ENCODE measurements around the gene ZNF726. TPM values are rescaled to one million over a fixed set of nuclear protein-coding genes. Genes with fewer than 3 reads are reported as not detected.

Gene ZNF726
- total RNA-seq, 2 experiments from 2014 or later: 19.1 to 20.7 TPM

DNA sequence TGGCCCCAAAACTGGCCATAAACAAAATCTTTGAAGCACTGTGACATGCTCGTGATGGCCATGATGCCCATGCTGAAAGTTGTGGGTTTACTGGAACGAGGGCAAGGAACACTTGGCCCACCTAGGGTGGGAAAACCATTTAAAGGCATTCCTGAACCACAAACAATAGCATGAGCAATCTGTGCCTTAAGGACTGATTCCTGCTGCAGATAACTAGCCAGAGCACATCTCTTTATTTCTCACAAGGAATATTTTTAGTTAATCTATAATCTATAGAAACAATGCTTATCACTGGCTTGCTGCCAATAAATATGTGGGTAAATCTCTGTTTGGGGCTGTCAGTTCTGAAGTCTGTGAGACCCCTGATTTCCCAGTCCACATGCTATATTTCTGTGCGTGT, 10.3 kb upstream of the ZNF726 start:
- TF ChIP-seq, protein P1, sequence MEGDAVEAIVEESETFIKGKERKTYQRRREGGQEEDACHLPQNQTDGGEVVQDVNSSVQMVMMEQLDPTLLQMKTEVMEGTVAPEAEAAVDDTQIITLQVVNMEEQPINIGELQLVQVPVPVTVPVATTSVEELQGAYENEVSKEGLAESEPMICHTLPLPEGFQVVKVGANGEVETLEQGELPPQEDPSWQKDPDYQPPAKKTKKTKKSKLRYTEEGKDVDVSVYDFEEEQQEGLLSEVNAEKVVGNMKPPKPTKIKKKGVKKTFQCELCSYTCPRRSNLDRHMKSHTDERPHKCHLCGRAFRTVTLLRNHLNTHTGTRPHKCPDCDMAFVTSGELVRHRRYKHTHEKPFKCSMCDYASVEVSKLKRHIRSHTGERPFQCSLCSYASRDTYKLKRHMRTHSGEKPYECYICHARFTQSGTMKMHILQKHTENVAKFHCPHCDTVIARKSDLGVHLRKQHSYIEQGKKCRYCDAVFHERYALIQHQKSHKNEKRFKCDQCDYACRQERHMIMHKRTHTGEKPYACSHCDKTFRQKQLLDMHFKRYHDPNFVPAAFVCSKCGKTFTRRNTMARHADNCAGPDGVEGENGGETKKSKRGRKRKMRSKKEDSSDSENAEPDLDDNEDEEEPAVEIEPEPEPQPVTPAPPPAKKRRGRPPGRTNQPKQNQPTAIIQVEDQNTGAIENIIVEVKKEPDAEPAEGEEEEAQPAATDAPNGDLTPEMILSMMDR (IDR thresholded peaks at IDR 0.05): no peak
- no peak for DNase-seq
- Mint-ChIP-seq H3K27ac (no peak overlapping the region), H3K27me3 (no peaks in the 10 kb centered on the region), H3K36me3 (ENCODE audit: low read depth) (peaks cover 2% of the 10 kb centered on the region), H3K4me1 (ENCODE audit: low read depth) (no peaks in the 10 kb centered on the region), H3K4me3 (no peak overlapping the region), H3K9me3 (peaks cover 24% of the 10 kb centered on the region)
- ChIA-PET POLR2A (no interaction called here), CTCF (no interaction called here)
- intact Hi-C loops (cut with micrococcal nuclease): no loop called here
- ATAC-seq: no peak

DNA sequence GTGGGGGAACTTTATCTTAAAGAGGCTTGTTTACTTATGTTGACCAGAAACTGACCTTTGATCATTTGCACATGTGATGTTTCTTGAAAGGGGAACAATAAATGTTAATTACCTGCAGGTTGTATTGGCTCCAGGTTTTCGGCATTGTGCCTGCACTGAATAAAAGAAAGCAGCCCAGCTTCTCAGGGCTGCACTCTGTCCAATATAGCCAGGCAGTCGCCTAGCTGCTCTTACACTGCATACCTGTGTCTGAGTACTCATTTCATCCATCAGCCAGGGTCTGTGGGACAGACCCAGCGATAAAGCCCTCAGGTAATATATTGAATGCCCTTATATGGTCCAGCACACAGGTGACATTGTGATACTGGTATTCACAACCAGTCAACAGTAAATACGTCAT, 8.9 kb upstream of the ZNF726 start:
- ChIA-PET CTCF (no interaction called here), POLR2A (no interaction called here)
- no peaks in the 10 kb centered on the region for H3K27me3 Mint-ChIP-seq
- ATAC-seq (no peak), DNase-seq (no peak)
- TF ChIP-seq, protein P1 (IDR thresholded peaks at IDR 0.05): no peak
- no peak overlapping the region for H3K4me3 Mint-ChIP-seq
- peaks cover 2% of the 10 kb centered on the region for H3K36me3 Mint-ChIP-seq (ENCODE audit: low read depth)
- H3K9me3 Mint-ChIP-seq: peaks cover 25% of the 10 kb centered on the region
- H3K4me1 Mint-ChIP-seq (ENCODE audit: low read depth): no peaks in the 10 kb centered on the region
- intact Hi-C loops (cut with micrococcal nuclease): no loop called here
- no peak overlapping the region for H3K27ac Mint-ChIP-seq

DNA sequence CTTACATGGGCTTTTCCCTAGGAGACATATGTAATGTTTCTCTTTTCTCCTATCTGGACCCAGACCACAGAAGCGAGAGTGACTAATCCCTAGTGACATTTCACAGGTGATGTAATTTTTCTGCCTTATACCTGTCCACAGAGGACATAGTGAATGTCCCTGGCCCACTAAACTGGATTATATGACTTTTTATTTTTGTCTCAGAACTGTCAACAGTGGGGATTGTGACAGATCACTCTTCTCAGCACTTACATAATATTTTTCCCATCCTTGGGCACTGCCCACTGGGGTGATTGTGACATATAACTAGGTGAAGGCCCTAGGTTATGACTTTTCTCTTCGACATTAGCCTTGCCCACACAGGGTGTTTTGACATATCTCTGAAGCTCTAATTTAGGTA, 7.9 kb upstream of the ZNF726 start:
- CTCF ChIA-PET: no interaction called here
- Mint-ChIP-seq H3K4me3 (no peak overlapping the region), H3K27me3 (no peaks in the 10 kb centered on the region), H3K36me3 (ENCODE audit: low read depth) (peaks cover 2% of the 10 kb centered on the region), H3K4me1 (ENCODE audit: low read depth) (no peaks in the 10 kb centered on the region), H3K9me3 (peaks cover 25% of the 10 kb centered on the region), H3K27ac (no peak overlapping the region)
- no peak for ATAC-seq
- TF ChIP-seq, protein P1 (IDR thresholded peaks at IDR 0.05): no peak
- DNase-seq: no peak
- intact Hi-C loops (cut with micrococcal nuclease): no loop called here
- POLR2A ChIA-PET: no interaction called here

DNA sequence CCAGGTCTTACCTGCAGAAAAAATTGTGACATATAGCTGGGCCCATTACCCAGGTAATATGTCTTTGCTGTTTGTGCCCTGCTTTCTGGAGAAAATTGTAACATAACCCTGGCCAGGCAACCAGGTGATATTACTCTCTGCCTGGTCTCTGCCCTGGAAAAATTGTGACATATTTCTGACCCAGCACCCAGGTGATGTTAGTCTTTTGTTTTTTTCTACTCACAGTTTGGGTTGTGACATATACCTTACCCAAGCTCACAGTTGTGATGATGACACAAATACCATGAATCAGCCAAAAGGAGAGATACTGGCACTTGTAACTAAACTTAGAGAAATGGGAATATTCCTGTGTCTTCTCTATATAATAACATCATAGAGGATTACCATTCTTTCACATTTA, 6.5 kb upstream of the ZNF726 start:
- Mint-ChIP-seq H3K27ac (no peak overlapping the region), H3K4me3 (no peak overlapping the region), H3K9me3 (peaks cover 25% of the 10 kb centered on the region), H3K4me1 (ENCODE audit: low read depth) (no peaks in the 10 kb centered on the region), H3K36me3 (ENCODE audit: low read depth) (peaks cover 2% of the 10 kb centered on the region), H3K27me3 (no peaks in the 10 kb centered on the region)
- ChIA-PET POLR2A (no interaction called here), CTCF (no interaction called here)
- ATAC-seq (no peak), DNase-seq (no peak)
- TF ChIP-seq, protein P1 (IDR thresholded peaks at IDR 0.05): no peak
- intact Hi-C loops (cut with micrococcal nuclease): no loop called here

DNA sequence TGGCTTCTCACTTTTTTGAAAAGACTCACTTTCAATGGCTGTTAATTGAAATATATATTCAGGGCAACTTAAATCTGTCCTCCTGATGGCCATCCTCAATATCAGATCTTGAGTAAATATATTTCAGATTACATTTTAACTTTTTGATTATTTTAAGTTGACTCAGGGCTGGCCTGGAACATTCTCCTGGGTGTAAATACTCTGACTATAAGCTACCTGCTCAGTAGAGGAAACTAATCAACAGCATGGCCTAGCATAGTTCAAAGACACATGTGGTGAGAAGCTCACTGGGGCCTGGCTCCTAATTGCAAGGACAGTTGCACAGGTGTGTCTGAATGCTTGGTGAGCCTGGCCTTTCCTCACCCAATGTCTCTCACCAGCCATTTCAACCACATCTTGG, 5.5 kb upstream of the ZNF726 start:
- H3K4me3 Mint-ChIP-seq: no peak overlapping the region
- no peak overlapping the region for H3K27ac Mint-ChIP-seq
- ChIA-PET CTCF (no interaction called here), POLR2A (no interaction called here)
- peaks cover 26% of the 10 kb centered on the region for H3K9me3 Mint-ChIP-seq
- ATAC-seq (no peak), DNase-seq (no peak)
- intact Hi-C loops (cut with micrococcal nuclease): no loop called here
- no peaks in the 10 kb centered on the region for H3K27me3 Mint-ChIP-seq
- peaks cover 4% of the 10 kb centered on the region for H3K4me1 Mint-ChIP-seq (ENCODE audit: low read depth)
- TF ChIP-seq, protein P1 (IDR thresholded peaks at IDR 0.05): no peak
- H3K36me3 Mint-ChIP-seq (ENCODE audit: low read depth): peaks cover 7% of the 10 kb centered on the region
